Right lobe of liver (tissue), 4 donors: ENCODE results near the gene MRGPRX2.

Source experiments
- POLR2A ChIP-seq: fragments of 450-650 bp; IDR thresholded peaks from one replicate; pipeline ENCODE4 v1.6.1; 2017; ENCODE audit warnings: antibody characterized with exemption, mild to moderate bottlenecking
- TF ChIP-seq, protein P1 (sequence below), 4 donors: fragments of 200-600 bp in 3 of 4; fragments of 450-650 bp in 1 of 4; IDR thresholded peaks; one replicate each; pipeline versions ENCODE4 v1.5.1 to v1.8.0; 2016 to 2022; ENCODE audit warnings: antibody characterized with exemption in 4 of 4, mild to moderate bottlenecking in 2 of 4
- donor health status: DM: no; HTN: no; CAD: no.
- donor health status: DM: no; HTN: no; CAD: no.
- donor health status: DM: no; HTN: yes; CAD: no.

DNA sequence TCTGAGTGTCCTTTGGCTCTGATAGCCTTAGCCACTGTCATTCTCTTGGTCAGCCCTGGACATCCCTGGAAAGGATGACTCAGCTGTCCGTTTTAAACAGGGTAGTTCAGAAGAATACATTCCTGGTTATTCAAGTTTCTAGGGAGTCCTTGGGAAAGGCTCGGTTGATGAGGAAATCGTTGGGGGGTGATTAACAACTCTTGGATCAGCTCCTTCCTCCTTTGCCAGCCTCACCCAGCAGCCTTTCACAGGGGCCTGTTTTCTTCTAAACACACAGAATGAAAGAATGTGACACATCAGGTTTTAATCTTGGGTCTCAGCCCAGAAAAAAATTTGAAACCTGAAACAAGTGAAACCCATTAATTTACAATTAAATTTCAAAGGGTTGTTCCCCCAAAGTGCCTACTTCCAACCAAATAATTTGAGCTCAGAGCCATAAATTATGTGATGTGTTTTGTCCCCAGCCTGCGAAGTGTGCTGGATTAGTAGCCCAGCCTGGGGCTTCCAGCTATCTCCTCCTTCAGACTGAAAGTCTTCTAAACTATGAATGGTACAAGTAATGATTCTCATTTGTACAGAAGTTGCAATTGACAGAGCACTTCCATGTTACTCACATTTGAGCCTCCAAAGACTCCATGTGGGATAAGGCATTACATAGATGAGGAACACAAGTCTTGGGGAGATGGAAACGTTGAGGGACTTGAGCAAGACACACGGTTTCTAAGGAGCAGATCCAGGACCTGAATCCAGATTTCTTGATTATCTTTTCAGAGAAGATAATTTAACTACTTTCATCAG lies 19.3 kb upstream of the MRGPRX2 start:
- TF ChIP-seq, protein P1, sequence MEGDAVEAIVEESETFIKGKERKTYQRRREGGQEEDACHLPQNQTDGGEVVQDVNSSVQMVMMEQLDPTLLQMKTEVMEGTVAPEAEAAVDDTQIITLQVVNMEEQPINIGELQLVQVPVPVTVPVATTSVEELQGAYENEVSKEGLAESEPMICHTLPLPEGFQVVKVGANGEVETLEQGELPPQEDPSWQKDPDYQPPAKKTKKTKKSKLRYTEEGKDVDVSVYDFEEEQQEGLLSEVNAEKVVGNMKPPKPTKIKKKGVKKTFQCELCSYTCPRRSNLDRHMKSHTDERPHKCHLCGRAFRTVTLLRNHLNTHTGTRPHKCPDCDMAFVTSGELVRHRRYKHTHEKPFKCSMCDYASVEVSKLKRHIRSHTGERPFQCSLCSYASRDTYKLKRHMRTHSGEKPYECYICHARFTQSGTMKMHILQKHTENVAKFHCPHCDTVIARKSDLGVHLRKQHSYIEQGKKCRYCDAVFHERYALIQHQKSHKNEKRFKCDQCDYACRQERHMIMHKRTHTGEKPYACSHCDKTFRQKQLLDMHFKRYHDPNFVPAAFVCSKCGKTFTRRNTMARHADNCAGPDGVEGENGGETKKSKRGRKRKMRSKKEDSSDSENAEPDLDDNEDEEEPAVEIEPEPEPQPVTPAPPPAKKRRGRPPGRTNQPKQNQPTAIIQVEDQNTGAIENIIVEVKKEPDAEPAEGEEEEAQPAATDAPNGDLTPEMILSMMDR (IDR thresholded peaks at IDR 0.05) = no peak
- TF ChIP-seq POLR2A = no peak
